ENCODE results near the gene PARN.
"Not testable (repeated sequence)": the region's sequence is repeated elsewhere in the genome, so short reads cannot be mapped to it uniquely, and the experiment has no call there.

Gene PARN

DNA sequence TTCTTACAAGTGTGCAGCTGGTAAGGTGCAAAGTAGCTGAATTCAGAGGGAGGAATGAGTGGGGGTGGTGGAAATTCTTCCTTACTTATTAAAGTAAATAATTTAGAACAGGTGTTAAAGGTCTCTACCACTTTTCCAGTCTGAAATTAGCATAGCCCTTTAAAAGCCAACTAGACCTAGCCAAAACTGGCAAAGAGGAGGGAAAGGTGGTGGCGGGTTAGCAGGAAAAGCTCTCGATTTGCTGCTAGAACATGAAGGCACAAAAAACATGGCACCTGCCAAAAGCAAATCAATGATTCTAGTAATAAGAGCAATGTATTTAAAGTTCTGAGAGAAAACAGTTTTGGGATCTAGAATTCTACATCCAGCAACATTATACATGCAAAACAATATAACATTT lies 157.7 kb downstream of the PARN start:
- no peak for DNase-seq (ENCODE audit: low read depth, low spot score)

DNA sequence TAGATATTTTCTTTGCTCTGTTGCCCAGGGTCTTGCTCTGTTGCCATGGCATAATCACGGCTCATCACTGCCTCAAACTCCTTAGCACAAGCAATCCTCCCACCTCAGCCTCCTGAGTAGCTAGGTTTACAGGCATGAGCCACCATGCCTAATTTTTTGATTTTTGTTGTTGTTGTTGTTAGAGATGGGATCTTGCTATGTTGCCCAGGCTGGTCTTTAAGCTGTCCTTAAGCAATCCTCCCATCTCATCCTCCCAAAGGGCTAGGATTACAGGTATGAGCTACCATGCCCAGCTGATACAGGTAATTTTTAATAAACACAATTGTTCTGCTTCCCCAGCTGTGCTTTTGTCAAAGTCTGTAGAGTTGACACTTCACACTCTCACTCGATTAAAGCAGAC lies 159.3 kb downstream of the PARN start:
- DNase-seq (ENCODE audit: low read depth, low spot score) = no peak

DNA sequence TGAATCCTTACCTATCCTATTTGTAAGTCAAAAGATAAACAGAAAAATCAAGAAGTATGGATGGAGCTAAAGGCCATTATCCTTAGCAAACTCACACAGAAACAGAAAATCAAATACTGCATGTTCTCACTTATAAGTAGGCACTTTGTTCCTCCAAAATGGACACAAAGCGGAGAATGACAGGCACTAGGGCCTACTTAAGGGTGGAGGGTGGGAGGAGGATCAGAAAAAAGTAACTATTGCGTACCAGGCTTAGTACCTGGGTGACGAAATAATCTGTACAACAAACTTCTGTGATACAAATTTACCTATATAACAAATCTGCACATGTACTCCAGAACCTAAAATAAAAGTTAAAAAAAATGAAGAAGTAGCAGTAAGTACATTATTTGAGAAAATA lies 164.3 kb downstream of the PARN start:
- DNase-seq (ENCODE audit: low read depth, low spot score) = no peak

DNA sequence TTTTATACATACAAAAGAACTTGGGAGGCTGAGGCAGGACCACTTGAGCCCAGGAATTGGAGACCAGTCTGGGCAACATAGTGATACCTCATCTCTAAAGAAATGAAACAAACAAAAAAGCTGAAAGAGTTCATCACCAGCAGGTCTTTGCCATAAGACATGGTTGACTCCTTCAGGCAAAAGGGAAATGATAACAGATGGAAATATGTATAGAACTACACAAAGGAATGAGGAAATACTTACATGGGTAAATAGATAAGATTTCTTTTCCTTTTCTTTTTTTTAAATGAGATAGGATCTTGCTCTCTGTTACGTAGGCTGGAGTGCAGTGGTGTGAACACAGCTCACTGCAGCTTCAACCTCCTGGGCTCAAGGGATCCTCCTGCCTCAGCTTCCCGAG lies 165.3 kb downstream of the PARN start:
- no peak for DNase-seq (ENCODE audit: low read depth, low spot score)

DNA sequence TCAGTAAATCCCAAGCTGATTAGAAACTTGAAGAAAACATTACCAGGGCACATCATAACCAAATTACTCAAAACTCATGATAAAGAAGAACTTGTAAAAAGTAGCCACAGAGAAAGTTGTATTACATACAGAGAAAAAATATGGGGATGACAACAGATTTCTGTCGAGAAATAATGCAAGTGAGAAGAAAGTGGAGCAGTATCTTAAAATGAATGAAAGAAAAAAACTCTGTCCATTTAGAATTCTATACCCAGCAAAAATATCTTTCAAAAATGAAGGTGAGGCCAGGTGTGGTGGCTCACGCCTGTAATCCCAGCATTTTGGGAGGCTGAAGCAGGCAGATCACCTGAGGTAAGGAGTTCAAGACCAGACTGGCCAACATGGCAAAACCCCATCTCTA lies 165.9 kb downstream of the PARN start:
- no peak for DNase-seq (ENCODE audit: low read depth, low spot score)

DNA sequence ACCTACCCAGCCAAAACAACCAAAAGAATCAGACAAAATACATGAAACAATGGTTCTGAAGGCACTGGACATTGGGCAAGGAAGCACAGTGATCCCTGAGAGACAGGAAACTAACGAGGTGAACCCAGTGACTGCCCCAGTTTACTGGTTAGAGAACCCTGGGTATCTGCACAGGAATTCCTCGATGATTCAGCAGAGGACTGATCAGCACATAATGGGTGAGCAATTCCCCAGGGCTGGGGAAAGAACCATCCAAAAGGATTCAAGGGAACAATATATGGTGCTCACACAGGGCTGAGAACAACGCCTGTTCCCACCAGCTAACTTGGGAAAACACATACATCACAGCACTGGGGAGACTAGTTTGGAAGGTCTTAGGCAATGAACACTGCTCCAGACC lies 167.2 kb downstream of the PARN start:
- DNase-seq (ENCODE audit: low read depth, low spot score) = no peak

DNA sequence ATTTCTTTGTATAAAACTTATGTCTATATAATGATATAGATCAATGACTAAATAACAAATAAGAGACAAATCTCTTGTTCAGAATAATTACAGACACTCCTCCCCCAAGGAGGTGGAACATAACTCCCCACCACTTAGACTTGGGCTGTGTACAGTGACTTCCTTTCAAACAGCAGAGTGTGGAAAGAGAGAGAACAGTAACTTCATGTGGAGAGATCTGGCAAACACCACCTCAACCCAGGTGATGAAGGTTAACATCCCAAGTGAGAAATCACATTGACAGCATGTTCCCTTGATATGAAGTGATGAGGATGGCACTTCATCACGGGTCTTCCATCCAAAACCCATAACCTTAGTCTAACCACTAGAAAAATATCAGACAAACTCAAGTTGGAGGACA lies 169.3 kb downstream of the PARN start:
- DNase-seq (ENCODE audit: low read depth, low spot score) = no peak

DNA sequence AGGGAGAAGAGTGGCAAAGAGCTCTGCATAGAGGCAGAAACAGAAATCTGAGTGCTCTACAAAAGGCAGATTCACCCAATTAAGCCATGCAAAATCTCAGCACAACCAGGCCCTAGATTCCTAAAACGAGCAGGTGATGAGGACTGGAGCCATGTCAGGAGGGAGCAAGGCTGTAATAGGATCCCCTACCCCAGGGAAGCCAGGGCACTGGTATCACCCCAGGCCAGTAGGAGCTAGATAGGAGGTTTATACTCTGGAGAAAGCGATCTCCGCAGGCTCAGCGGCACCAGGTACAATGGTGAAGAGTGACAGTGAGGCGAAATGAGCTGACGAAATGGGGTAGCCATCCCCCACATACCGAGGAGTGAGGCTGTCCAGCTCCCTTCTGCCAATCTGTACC lies 171.5 kb downstream of the PARN start:
- DNase-seq (ENCODE audit: low read depth, low spot score) = no peak

DNA sequence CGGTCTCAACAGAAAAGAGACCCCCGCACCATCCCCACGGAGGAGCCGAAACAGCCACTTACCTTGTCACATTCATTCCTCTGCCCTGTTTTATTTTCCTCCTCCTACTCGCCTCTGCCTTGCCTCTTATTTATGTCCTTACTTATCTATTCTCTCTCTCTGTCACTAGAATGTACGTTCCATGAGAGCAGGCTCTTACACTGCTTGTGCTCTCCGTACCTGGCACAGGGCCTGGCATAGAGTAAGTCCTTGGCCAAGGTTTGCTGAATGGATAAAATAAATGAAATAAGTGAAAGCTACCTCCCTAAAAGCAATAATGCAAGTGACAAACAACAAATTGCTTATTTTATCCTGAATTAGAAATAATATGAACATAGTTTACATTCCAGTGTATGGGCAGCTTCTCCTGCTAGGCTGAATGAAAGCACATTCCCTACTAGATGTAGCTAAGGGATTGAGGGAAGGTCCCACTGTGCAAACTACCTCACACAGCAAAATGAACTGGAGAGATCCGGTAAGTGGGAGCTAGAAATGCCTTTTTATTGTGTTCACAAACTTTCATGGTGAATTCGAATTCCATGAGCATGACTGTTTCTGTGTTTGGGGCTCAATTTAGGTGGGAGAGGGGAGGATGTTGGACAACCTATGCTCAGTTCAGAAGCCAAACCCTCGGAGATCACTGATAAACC lies 173.1 kb downstream of the PARN start:
- no peak for DNase-seq (ENCODE audit: low read depth, low spot score)

DNA sequence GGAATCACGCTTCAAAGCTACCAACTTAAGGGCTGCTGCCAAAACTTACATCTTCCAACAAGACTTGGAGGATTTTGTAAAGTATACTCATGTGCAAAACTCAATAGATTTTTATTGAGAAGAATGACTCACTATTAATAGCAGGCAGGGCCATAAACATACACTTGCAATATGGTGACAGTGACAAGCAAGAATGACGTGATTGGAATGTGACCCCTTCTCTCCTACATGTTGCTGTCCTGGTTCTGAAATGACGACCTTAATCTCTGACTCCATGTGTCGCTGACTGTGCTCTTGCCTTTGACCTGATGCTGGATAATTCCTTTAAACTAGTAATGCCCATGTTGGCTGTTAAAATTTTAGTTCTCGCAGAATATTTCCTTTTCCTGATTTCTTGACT lies 174.5 kb downstream of the PARN start:
- DNase-seq (ENCODE audit: low read depth, low spot score) = no peak

DNA sequence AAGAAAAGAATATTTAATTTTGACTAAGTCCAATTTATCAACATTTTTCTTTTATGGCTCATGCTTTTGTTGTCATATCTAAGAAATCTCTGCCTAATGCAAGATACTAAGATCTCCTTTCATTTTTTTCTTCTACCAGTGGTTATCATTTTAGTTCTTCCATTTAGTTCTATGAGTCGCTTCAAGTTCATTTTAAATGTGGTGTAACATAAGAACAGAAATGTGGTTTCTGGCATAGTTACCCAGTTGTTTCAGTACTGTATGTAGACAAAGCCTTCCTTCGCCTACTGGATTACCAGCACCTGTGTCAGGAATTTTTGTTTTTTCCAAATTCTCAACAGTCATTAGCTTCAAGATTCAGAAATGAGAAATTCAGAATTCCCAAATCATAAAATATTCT lies 175.7 kb downstream of the PARN start:
- no peak for DNase-seq (ENCODE audit: low read depth, low spot score)

DNA sequence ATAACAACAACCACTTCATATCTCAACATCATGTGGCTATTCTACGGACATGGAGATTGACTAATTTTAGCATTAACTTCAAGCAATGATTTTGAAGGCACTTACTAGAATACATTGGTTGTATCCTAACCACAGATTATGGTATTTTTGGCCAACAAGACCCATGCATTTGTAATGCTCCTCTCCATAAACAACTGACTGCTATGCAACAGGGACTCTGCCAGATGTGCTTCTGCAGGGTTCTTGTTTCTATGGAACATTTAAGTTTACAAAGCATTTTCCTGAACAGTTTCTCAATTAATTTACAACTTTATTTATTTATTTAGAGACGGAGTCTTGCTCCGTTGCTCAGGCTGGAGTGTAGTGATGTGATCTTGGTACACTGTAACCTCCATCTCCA lies 178.0 kb downstream of the PARN start:
- DNase-seq (ENCODE audit: low read depth, low spot score) = no peak

DNA sequence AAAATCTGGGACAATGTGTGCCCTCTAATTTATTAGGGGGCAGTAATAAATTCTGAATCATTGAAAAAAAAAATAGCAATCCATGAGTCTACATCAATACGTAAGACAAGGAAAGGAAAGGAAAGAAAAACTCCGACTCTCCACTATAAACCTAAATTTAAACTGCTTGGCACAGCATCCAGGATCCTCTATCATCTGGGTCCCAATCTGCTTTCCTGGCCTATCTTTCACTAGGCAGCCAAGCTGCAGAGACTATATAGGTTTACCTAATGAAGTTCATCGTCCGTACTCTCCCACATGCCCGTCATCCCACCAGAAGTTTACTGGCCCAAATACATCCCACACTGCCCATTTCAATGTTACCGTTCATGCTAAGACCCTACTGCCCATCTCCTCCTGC lies 179.2 kb downstream of the PARN start:
- DNase-seq (ENCODE audit: low read depth, low spot score) = no peak

DNA sequence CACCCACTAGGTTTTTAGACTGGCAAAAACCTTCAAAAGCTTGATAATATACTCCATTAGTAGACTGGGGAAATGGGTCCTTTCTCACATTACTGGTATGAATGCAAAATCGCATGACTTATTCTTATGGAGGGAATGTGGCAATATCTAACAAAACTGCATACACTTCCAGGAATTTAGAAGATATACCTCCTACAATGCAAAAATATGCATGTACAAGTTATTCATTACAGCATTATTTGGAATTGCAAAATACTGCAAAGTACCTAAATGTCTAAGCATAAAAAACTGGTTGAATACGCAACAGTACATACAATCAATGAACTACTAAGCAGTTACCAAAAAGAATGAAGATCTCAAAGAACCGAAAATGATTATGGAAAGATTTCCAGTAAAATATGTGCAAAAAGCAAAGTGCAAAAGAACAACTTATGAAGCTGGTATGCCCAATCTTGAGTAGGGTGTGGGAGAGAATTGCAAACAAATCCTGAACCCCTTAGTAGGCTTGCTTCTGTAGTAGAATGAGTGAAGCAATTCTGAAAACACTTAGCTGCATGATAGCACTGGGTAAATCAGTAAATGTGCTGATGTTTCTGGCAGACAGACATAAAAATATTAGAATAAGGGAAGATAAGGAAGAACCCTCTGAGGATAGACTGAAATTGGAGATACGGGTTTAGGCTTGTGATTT lies 180.1 kb downstream of the PARN start:
- DNase-seq (ENCODE audit: low read depth, low spot score) = no peak

DNA sequence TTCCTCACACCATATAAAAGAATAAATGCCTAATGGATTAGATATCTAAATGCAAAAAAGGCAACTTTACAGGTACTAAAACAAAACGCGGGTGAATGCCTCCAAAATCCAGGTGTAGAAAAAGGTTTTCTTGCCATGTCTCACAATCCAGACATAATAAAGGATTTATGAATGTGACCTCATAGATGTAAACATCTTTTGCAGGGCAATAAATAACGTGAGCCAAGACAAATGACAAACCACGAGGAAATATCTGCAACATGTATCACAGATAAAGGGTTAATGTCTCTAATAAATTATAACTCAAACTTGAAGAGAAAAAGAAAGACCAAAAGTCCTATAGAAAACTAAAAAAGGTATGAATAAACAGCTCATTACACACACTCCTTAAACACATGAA lies 180.7 kb downstream of the PARN start:
- DNase-seq (ENCODE audit: low read depth, low spot score) = no peak

DNA sequence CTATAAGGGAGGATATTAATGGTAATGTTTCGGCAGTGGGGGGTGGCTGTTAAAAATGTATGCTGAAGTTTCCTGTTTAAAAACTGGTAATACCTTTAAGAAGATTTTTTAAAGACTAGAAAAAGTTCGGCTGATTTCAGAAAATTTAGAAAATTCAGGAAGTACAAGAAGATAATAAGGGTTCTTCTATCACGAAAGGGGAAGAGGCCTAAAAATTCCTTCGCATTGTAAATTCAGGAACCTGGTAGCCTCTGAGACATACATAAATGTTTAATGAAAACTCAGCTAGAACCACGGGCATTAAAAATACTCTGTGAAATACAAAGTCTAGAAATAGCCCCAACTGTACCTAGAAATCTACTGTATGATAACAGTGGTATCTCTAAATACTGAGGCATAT lies 181.2 kb downstream of the PARN start:
- no peak for DNase-seq (ENCODE audit: low read depth, low spot score)

DNA sequence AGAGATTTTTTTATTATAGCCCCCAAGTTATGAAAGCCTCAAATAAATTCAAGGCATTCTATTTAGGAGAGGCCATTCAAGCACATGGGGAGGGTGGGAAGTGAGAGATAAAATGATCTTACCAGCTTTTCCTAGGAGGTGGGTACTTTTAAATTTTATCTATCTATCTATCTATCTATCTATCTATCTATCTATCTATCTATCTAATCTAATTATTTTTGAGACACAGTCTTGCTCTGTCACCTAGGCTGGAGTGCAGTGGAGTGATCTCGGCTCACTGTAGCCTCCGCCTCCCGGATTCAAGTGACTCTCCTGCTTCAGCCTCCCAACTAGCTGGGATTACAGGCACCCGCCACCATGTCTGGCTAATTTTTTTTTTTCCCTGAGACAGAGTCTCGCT lies 182.3 kb downstream of the PARN start:
- DNase-seq (ENCODE audit: low read depth, low spot score) = no peak

DNA sequence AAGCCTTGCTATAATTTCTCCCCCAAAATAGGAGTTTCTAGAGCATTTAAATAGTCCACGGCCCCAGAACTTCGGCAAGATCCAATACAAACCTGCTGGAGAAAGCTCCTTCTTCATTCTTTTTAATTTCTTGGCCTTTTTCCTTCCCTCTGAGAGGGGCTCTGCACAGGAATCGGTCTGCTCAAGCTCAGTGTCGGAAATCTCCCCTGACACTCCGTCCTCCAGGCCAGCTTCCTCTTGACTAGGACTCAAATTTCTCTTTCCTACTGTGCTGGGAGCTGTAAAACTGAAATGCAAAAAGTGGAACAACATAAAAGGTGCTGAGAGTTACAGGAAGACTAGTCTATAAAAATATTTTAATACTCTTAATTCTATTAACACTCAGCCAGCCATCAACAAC lies 183.3 kb downstream of the PARN start:
- no peak for DNase-seq (ENCODE audit: low read depth, low spot score)

DNA sequence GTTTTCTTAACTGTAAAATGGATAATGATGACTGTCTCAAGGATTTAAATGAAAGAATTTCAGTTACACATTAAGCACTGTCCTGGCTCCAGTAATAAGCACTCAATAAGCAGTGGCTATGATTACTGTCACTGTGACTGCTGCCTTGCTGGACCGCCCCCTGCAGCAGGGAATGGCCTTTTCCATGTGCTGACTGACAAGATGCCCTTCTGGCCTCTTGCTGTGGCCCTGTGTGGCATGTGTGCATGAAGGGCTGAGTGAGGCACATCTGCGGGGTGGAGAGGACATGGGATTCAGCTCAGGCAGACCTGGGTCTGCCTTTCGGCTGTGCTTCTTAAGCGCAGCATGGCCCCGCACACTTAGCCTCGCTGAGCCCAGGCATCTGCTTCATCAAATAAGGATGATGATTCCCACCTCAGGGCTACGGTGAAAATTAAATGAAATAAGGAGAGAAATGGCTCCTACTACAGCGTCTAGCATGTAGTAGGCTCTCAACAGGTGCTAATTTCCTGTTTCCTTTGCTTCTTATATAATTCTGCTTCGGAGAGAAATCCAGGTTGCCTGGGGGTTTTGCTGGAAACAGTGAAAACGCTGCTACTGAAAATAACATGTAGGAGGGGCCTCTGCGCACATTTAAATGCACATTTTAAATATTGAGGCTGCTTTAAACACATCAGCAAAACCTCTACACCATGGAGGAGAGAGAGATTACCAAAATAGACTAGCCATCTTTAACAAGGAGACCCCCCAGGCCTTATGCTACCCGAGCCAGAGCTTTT lies 183.9 kb downstream of the PARN start:
- DNase-seq (ENCODE audit: low read depth, low spot score) = no peak

DNA sequence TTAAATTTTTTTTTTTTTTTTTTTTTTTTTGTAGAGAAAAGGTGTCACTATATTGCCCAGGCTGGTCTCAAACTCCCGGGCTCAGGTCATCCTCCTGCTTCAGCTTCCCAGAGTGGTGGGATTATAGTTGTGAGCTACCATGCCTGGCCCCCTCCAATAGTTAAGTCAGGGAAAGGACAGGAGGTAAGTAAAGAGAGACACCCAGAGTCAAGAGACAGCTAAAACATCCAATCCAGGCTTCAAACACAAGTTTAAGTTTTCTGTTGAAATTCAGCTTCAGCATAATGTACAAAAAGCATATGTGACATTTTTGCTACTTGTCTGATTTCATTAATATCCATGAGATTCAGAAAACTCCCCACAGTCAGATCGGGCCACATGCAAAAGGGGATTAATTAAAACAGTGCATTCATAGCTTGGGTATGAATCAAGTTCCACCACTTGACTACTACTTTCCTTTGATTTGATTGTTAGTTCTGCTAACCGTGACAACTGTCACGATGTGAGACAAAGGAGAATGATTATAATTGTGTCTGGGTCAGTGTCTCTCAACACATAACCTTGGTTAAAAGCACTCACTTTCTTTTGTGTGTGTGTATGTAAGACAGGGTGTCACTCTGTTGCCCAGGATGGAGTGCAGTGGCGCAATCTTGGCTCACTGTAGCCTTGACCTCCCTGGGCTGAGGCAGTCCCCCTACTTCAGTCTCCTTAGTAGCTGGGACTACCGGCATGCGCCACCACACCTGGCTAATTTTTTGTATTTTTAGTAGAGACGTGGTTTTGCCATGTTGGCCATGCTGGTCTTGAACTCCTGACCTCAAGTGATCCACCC lies 184.9 kb downstream of the PARN start:
- no peak for DNase-seq (ENCODE audit: low read depth, low spot score)

DNA sequence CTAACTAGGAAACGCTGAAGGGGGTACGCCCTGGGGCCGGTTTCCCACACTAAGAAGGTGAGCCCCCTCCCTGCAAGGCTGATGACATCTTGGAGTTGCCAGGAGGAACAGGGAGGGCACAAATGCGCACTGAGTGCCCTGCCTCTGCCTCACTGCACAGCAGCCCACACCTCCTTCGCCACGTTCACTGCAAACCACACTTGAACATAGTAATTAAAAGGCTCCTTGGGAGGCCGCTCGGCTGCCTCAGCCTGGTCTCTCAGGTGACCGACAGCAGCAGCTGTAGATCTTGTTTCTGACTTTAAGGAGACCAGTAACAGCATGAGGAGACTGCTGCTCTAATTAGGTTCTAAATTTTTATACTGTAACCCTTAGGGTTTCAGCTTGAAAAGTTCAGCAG lies 188.5 kb downstream of the PARN start:
- DNase-seq (ENCODE audit: low read depth, low spot score) = not testable (repeated sequence)

DNA sequence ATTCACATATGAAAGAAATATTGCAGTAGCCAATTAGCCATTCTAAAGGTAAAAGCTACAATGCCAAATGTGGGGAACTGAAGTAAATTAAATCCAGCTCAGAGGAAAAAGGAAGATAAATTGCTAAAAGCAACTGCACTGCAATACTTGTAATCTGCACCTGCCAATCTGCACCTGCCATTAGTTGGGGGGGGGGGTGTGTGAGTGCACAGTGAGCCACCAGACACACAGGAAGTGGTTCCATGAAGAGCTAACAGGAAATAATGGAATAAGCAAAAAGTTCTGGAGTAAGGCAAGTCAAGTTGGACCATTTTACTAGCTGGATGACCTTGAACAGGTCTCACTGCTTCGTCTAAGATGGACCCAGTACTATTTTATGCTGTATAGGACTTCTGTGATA lies 191.8 kb downstream of the PARN start:
- DNase-seq (ENCODE audit: low read depth, low spot score) = no peak

Measured in activated CD4-positive, CD25-positive, alpha-beta regulatory T cell treated with anti-CD3 and anti-CD28 coated beads, Interleukin-2, amount 50 U/mL, for 16 hours (primary cell).